Mesendoderm (in vitro differentiated cells): ENCODE measurements around the gene PRDM2.
A peak's percentile ranks its signal among the peaks of the same experiment; 100 is the strongest.

Source experiments
- DNase-seq: peaks from one replicate; pipeline ENCODE4 v3.0.0; 2013
- H2AK5ac ChIP-seq: 2 replicates; pipeline ENCODE4 v1.6.1; 2013; ENCODE audit warnings: low read length, inconsistent platforms
- H2BK120ac ChIP-seq: 2 replicates; pipeline ENCODE4 v1.6.1; 2013; ENCODE audit warnings: low read depth, mild to moderate bottlenecking, low read length, moderate library complexity, mixed read lengths
- H2BK15ac ChIP-seq: replicated peaks from 2 replicates; pipeline ENCODE4 v1.6.1; 2013; ENCODE audit warnings: low read depth, mild to moderate bottlenecking, moderate library complexity
- H2BK5ac ChIP-seq: 2 replicates; pipeline ENCODE4 v1.6.1; 2013; ENCODE audit warnings: low read length, inconsistent platforms
- H3K18ac ChIP-seq: 2 replicates; pipeline ENCODE4 v1.6.1; 2013; ENCODE audit warnings: mild to moderate bottlenecking, low read length, mixed read lengths
- H3K23ac ChIP-seq: one replicate; pipeline ENCODE4 v1.6.1; 2013; ENCODE audit warnings: low read length
- H3K27ac ChIP-seq: 2 replicates; pipeline ENCODE4 v1.5.1; 2013; ENCODE audit warnings: low read depth, mild to moderate bottlenecking, inconsistent platforms, low read length, moderate library complexity
- H3K27me3 ChIP-seq: 2 replicates; pipeline ENCODE4 v1.6.1; 2013; ENCODE audit warnings: low read length, control low read depth, mild to moderate bottlenecking, inconsistent platforms; ENCODE audit not compliant: insufficient read depth, poor library complexity
- H3K36me3 ChIP-seq: 2 replicates; pipeline ENCODE4 v1.6.1; 2013; ENCODE audit warnings: low read length, inconsistent platforms; ENCODE audit not compliant: control insufficient read depth, insufficient read depth
- H3K4ac ChIP-seq: one replicate; pipeline ENCODE4 v1.6.1; 2013; ENCODE audit warnings: low read depth, mild to moderate bottlenecking, low read length, moderate library complexity
- H3K4me1 ChIP-seq: 2 replicates; pipeline ENCODE4 v1.6.1; 2013; ENCODE audit warnings: low read depth, low read length, inconsistent platforms; ENCODE audit not compliant: control insufficient read depth
- H3K4me2 ChIP-seq: 2 replicates; pipeline ENCODE4 v1.6.1; 2013; ENCODE audit warnings: low read length
- H3K4me3 ChIP-seq: 2 replicates; pipeline ENCODE4 v1.5.1; 2013; ENCODE audit warnings: mild to moderate bottlenecking, low read length
- H3K56ac ChIP-seq: one replicate; pipeline ENCODE4 v1.6.1; 2013; ENCODE audit warnings: low read length
- H3K79me1 ChIP-seq: 2 replicates; pipeline ENCODE4 v1.6.1; 2013; ENCODE audit warnings: low read length, inconsistent platforms
- H3K79me2 ChIP-seq: 2 replicates; pipeline ENCODE4 v1.6.1; 2013; ENCODE audit warnings: mild to moderate bottlenecking, low read length; ENCODE audit not compliant: control insufficient read depth, insufficient read depth
- H3K9ac ChIP-seq: 2 replicates; pipeline ENCODE4 v1.6.1; 2013; ENCODE audit warnings: low read length, inconsistent platforms
- H4K5ac ChIP-seq: one replicate; pipeline ENCODE4 v1.6.1; 2013; ENCODE audit warnings: low read length
- H4K8ac ChIP-seq: one replicate; pipeline ENCODE4 v1.6.1; 2013; ENCODE audit warnings: low read depth, mild to moderate bottlenecking, control low read depth, low read length, moderate library complexity
- WGBS: extraction: QIAGEN DNeasy Blood & Tissue Kit; methylation state at CpG from one replicate; pipeline ENCODE4 v1.1.7; 2013; ENCODE audit warnings: low lambda C conversion rate, missing lambda C conversion rate; ENCODE audit not compliant: insufficient coverage; ENCODE audit errors: extremely low coverage; 5-methylcytosine and 5-hydroxymethylcytosine counted together

PRDM2 gene

DNA sequence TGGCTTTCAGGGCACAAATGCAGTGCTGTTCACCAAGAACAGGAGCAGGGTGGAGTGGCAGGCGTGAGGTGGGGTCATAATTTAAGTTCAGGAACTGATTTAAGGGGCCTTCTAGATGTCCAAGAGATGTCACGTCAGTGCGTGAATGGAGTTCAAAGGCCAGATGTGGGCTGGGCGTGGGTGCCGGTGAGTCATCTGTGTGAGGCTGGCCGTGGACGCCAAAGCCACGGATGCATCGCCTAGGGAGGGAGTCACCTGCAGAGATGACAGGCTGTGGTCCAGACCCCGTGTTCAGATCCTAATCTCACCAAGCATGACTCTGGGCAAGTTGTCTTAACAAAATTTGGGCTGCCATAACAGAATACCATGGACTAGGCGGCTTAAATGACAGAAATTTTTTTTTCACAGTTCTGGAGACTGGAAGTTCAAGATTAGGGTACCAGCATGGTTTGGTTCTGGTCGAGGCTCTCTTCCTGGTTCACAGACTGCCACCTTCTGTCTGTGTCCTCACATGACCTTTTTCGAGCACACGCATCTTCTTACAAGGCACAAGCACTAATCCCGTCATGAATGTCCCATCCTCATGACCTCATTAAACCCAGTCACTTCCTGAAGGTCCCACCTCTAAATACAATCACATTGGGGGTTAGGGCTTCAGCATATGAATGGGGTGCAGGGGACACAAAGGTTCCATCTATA is 109.6 kb downstream of the PRDM2 start:
- Histone ChIP-seq H4K8ac (no peak overlapping the region), H2BK120ac (no peak overlapping the region), H2AK5ac (no peak overlapping the region), H3K56ac (no peak overlapping the region), H3K4me2 (no peak overlapping the region), H4K5ac (no peak overlapping the region), H3K4me1 (no peaks in the 10 kb centered on the region), H3K27ac (no peak overlapping the region), H3K9ac (no peak overlapping the region), H3K23ac (no peak overlapping the region), H3K4ac (no peak overlapping the region), H2BK5ac (no peak overlapping the region), H3K18ac (no peak overlapping the region), H3K79me2 (no peaks in the 10 kb centered on the region), H3K36me3 (no peaks in the 10 kb centered on the region), H3K79me1 (no peaks in the 10 kb centered on the region), H2BK15ac (no peak overlapping the region), H3K4me3 (no peak overlapping the region), H3K27me3 (no peaks in the 10 kb centered on the region)
- peak; percentile 57 for DNase-seq
- no CpG with 5 or more reads among the region's 15 CpGs for WGBS

DNA sequence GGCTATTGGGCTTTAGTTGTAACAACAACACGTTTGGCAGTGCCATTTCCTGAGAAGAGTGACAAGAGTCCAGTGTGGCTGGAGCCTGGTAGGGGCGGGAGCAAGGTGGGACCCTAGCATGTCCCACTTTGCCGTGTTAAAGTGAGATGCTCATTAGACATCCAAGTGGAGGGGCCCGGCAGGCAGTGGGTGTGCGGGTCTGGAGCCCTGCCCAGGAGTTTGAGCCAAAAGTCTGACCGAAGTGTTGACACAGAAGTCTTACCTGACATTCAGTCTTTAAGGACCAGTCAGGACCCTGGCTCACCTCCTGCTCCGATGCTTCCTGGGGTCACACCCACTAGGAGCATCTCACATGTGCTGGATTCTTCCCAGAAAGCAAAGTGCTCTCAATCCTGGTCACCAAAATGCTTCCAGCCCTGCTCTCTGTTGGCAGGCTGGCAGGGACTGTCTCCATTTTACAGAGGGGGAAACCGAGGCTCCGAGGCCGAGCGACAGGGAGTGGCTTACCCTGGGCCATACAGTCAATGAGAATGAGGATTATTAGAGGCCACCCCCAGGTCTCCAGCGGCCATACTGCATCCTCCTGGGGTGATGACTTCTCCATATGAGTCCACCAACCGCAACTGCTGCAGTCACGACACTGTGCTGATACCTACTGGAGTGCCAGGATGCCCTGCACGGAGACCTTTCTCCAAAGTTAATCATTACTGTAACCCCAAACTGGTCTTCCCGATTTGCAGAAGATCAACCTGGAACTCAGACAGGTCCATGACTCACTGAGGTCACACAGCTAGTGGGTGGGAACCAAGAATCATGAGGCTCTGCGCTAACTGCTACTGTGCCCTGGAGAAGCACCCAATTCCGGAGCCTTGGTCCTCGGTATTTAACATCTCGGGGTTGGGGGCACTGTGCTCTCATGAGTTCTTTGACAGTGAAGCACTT is 112.7 kb downstream of the PRDM2 start:
- no peak overlapping the region for H2BK15ac ChIP-seq
- no CpG with 5 or more reads among the region's 20 CpGs for WGBS
- no peak overlapping the region for H4K5ac ChIP-seq
- no peak overlapping the region for H2BK120ac ChIP-seq
- H3K4me2 ChIP-seq, result no peak overlapping the region
- no peak for DNase-seq
- H2AK5ac ChIP-seq, result no peak overlapping the region
- no peak overlapping the region for H3K9ac ChIP-seq
- no peak overlapping the region for H3K18ac ChIP-seq
- no peaks in the 10 kb centered on the region for H3K27me3 ChIP-seq
- H3K79me1 ChIP-seq, result no peaks in the 10 kb centered on the region
- no peak overlapping the region for H4K8ac ChIP-seq
- H3K4me3 ChIP-seq, result no peak overlapping the region
- H3K79me2 ChIP-seq, result no peaks in the 10 kb centered on the region
- no peak overlapping the region for H3K4ac ChIP-seq
- no peak overlapping the region for H3K56ac ChIP-seq
- no peak overlapping the region for H3K23ac ChIP-seq
- H3K27ac ChIP-seq, result no peak overlapping the region
- no peaks in the 10 kb centered on the region for H3K36me3 ChIP-seq
- no peaks in the 10 kb centered on the region for H3K4me1 ChIP-seq
- H2BK5ac ChIP-seq, result no peak overlapping the region

DNA sequence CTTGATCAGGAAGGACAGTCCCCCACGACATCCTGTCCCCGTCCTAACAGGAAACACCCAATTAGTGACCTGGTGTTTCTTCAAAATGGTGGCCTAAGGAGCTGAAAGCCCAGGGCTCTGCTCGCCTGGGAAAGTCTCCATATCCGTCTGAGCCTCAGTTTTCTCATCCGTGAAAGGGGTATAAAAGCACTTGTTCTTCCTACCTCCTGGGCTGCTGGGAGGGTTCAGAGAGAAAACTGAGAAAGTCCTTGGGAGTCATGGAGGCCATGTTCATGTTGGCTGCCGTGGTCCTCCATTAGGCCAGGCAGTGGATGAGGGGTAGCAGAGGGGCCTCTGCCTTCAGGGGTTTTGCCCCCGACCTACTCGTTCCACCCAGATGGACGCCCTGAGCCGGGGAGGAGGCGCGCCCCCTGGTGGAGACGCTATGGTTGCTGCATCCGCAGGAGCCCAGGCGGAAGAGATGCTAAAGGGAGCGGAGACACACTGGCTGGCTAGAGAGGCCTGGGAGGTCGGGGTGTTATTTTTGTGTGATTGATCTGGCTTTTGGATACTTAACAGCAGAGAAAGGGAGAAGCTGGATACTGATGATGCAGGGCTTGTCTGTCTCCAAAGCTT is 113.5 kb downstream of the PRDM2 start:
- Histone ChIP-seq H3K4ac (no peak overlapping the region), H2BK5ac (no peak overlapping the region), H4K8ac (no peak overlapping the region), H3K36me3 (no peaks in the 10 kb centered on the region), H3K4me1 (no peaks in the 10 kb centered on the region), H3K27me3 (no peaks in the 10 kb centered on the region), H3K27ac (no peak overlapping the region), H3K79me1 (no peaks in the 10 kb centered on the region), H3K79me2 (no peaks in the 10 kb centered on the region), H3K9ac (no peak overlapping the region), H3K23ac (no peak overlapping the region), H3K4me3 (no peak overlapping the region), H3K56ac (no peak overlapping the region), H3K18ac (no peak overlapping the region), H4K5ac (no peak overlapping the region), H2BK15ac (no peak overlapping the region), H3K4me2 (no peak overlapping the region), H2AK5ac (no peak overlapping the region), H2BK120ac (no peak overlapping the region)
- no CpG with 5 or more reads among the region's 17 CpGs for WGBS
- peak; percentile 67 for DNase-seq

DNA sequence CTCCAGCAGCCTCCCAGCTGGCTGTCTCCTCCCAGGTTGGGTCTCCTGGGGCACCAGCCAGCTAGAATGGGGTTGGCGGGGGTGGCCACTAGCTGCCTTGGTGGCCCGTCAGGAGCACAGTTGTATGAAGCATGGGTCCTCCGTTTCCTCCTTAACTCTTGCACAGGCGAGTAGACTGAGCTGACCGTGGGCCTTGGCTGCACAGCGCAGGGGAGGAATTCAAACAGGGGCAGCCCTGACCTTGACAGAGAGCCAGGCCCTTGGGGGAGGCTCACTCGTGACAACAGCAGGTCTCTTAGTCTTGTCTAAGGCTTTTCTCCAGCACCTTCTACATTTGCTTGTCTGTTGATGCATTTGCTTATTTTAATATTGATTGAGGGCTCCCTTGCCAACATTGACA is 114.1 kb downstream of the PRDM2 start:
- no peak for DNase-seq
- no CpG with 5 or more reads among the region's 7 CpGs for WGBS
- Histone ChIP-seq H3K4me1 (no peaks in the 10 kb centered on the region), H3K18ac (no peak overlapping the region), H2BK5ac (no peak overlapping the region), H2BK15ac (no peak overlapping the region), H3K56ac (no peak overlapping the region), H3K36me3 (no peaks in the 10 kb centered on the region), H3K9ac (no peak overlapping the region), H4K5ac (no peak overlapping the region), H3K23ac (no peak overlapping the region), H3K4me3 (no peak overlapping the region), H2AK5ac (no peak overlapping the region), H3K79me1 (no peaks in the 10 kb centered on the region), H3K4me2 (no peak overlapping the region), H3K79me2 (no peaks in the 10 kb centered on the region), H3K27me3 (no peaks in the 10 kb centered on the region), H3K4ac (no peak overlapping the region), H4K8ac (no peak overlapping the region), H3K27ac (no peak overlapping the region), H2BK120ac (no peak overlapping the region)

DNA sequence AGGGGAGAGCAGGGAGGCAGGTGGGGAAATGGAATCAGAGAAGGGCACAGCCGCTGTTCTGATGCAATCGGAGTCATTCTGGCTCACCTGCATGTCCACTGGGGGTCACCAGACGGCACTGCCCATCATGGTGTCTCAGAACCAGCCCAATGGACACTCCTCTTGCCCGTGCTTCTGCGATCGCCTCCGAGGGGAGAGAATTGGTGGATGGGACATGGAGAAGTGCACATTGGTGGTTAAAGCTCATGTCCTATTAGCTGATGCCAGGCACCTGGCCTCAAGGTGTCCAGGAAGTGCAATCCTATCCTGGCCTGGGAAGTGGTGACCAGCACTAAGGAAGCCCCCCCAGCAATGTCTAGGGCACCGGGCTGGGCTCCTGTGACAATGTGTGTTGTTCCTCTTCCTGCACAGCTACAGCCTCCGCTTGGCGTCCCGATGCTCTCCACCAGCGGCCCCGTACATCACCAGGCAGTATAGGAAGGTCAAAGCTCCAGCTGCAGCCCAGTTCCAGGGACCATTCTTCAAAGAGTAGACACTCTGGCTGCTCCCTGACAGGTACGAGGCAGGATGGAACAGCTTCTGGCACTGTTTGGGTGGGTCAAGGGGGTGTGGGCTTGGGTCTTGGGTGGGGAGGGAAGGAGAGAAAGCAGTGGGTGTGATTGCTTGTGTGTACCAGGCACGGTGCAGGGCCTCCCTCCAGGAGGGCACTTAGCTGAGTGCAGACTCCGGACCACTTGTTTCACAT is 116.2 kb downstream of the PRDM2 start:
- H3K18ac ChIP-seq, result no peak overlapping the region
- whole genome bisulfite sequencing, result no CpG with 5 or more reads among the region's 16 CpGs
- no peak overlapping the region for H3K4ac ChIP-seq

More for the DNA sequence above, 116.2 kb downstream of the PRDM2 start:
- H3K79me1 ChIP-seq, result no peaks in the 10 kb centered on the region
- no peak overlapping the region for H3K27ac ChIP-seq
- H3K4me2 ChIP-seq, result no peak overlapping the region
- H2BK15ac ChIP-seq, result no peak overlapping the region
- no peaks in the 10 kb centered on the region for H3K36me3 ChIP-seq
- H3K79me2 ChIP-seq, result no peaks in the 10 kb centered on the region
- no peak overlapping the region for H2BK5ac ChIP-seq
- no peak for DNase-seq
- H3K27me3 ChIP-seq, result no peaks in the 10 kb centered on the region
- H3K56ac ChIP-seq, result no peak overlapping the region
- H3K9ac ChIP-seq, result no peak overlapping the region
- no peaks in the 10 kb centered on the region for H3K4me1 ChIP-seq
- no peak overlapping the region for H2BK120ac ChIP-seq
- no peak overlapping the region for H4K8ac ChIP-seq
- H4K5ac ChIP-seq, result no peak overlapping the region
- H3K23ac ChIP-seq, result no peak overlapping the region
- H2AK5ac ChIP-seq, result no peak overlapping the region
- no peak overlapping the region for H3K4me3 ChIP-seq
